Duodenal mucosa (tissue), 2 donors: ENCODE measurements around the gene KLHL12.
A peak's percentile ranks its signal among the peaks of the same experiment; 100 is the strongest.

ENCODE experiments used
- H3K27ac ChIP-seq: one replicate; pipeline ENCODE4 v1.7.0; 2013; ENCODE audit warnings: low read depth, low read length
- H3K27me3 ChIP-seq, 2 donors: one replicate each; pipeline ENCODE4 v1.7.0; 2013; ENCODE audit warnings: low read length in 2 of 2, control low read depth in 1 of 2; ENCODE audit not compliant: insufficient read depth in 2 of 2, control insufficient read depth in 1 of 2
- H3K36me3 ChIP-seq, 2 donors: one replicate each; pipeline ENCODE4 v1.7.0; 2013; ENCODE audit warnings: low read length in 2 of 2, control low read depth in 1 of 2; ENCODE audit not compliant: insufficient read depth in 2 of 2, control insufficient read depth in 1 of 2
- H3K4me1 ChIP-seq, 2 donors: one replicate each; pipeline ENCODE4 v1.7.0; 2013; ENCODE audit warnings: low read length in 2 of 2, control low read depth in 1 of 2; ENCODE audit not compliant: insufficient read depth in 2 of 2, control insufficient read depth in 1 of 2
- H3K4me3 ChIP-seq, 2 donors: one replicate each; pipeline ENCODE4 v1.7.0; 2013; ENCODE audit warnings: low read length in 2 of 2, low read depth in 1 of 2
- H3K9ac ChIP-seq, 2 donors: one replicate each; pipeline ENCODE4 v1.7.0; 2013; ENCODE audit warnings: low read length in 2 of 2, low read depth in 1 of 2
- H3K9me3 ChIP-seq, 2 donors: one replicate each; pipeline ENCODE4 v1.7.0; 2013; ENCODE audit warnings: low read length in 2 of 2, control low read depth in 1 of 2; ENCODE audit not compliant: control insufficient read depth in 1 of 2

The KLHL12 gene

DNA sequence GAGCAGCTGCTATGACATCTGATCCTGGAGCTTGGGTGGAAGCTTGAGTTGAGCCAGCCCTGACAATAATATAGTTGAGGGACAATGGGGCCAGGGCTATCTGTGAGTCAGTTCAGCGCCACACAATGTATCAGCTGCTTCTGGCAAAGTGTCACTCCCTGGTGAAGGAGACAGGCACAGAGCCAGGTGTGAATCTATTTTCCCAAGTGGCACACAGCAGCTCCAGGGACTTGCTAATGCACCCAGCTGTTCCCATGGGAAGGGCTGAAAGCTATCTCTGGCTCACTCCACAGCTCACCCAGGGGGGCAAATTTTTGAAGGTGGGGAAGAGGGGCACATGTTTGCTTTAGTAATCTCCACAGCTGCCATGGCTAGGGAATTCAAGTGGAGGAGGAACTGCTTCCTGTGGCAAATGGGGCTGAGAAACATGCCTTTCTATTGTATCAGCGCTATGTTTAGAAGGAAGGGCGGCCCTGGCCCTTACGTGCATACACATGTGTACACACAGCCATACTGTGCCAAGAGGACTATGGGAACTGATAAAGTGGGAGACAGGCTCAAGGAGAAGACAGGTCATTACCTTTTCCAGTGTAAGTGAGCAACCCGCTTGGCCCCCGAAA is 37.9 kb upstream of the KLHL12 start:
- Histone ChIP-seq H3K9ac (no peak overlapping the region), H3K27me3 (no peaks in the 10 kb centered on the region), H3K27ac (no peak overlapping the region), H3K4me1 (peaks cover 16 to 22% of the 10 kb centered on the region in 2 donors), H3K36me3 (peaks cover 17 to 19% of the 10 kb centered on the region in 2 donors), H3K9me3 (no peaks in the 10 kb centered on the region), H3K4me3 (no peak overlapping the region)

DNA sequence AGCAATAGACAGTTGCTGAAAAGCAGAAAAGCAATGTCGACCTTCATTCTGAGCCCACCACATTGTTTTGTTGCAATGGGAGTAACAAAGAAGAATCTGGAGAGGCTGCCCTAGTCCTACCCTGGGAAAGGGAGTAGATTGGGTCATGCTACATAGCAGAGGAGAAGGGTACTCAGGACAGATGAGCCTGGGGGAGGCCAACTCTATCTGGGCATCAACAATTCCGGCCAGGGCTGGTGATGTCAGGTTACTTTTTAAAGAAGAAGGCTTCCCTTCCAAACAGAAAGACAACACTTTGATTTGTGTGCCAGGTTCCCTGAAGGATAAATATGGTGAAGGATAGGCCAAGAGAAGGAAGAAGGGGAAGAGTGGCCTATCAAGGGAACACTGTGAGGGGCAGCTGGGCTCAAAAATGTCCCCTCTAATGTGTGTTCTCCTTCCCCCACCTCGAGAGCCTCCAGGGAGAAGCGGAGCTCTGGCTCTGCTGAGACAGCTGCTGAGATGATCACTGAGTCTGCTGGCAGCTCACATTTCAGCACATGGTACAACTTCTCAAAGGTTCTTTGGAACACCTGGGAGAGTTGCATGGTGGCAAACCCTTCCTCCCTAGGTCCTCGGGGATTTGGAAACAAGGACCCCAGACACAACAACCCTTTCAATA is 34.3 kb upstream of the KLHL12 start:
- Histone ChIP-seq H3K9me3 (no peaks in the 10 kb centered on the region), H3K4me3 (no peak overlapping the region), H3K27me3 (no peaks in the 10 kb centered on the region), H3K4me1 (peaks cover 18 to 26% of the 10 kb centered on the region in 2 donors), H3K27ac (no peak overlapping the region), H3K36me3 (peaks cover 17 to 19% of the 10 kb centered on the region in 2 donors), H3K9ac (no peak overlapping the region)

DNA sequence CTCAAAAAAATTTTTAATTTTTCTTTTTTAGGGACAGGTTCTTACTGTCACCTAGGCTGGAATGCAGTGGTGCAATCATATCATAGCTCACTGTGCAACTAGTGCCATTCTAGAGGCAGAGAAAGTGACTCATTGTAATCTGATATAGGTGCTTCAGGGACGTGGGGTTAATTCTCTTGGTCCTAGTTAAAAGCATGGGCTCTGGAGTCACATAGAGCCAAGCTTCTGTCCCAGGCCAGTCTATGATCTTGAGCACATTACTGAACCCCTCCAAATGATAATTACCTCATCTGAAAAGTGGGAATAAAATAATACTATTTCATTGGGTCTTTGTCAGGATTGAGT is 32.2 kb upstream of the KLHL12 start:
- Histone ChIP-seq H3K9ac (peak overlapping the region in 1 of 2 donors; percentile 82), H3K9me3 (no peaks in the 10 kb centered on the region), H3K27me3 (no peaks in the 10 kb centered on the region), H3K36me3 (peaks cover 17 to 19% of the 10 kb centered on the region in 2 donors), H3K4me1 (peaks cover 26 to 30% of the 10 kb centered on the region in 2 donors), H3K27ac (no peak overlapping the region), H3K4me3 (peak overlapping the region in 1 of 2 donors; percentile 83)

DNA sequence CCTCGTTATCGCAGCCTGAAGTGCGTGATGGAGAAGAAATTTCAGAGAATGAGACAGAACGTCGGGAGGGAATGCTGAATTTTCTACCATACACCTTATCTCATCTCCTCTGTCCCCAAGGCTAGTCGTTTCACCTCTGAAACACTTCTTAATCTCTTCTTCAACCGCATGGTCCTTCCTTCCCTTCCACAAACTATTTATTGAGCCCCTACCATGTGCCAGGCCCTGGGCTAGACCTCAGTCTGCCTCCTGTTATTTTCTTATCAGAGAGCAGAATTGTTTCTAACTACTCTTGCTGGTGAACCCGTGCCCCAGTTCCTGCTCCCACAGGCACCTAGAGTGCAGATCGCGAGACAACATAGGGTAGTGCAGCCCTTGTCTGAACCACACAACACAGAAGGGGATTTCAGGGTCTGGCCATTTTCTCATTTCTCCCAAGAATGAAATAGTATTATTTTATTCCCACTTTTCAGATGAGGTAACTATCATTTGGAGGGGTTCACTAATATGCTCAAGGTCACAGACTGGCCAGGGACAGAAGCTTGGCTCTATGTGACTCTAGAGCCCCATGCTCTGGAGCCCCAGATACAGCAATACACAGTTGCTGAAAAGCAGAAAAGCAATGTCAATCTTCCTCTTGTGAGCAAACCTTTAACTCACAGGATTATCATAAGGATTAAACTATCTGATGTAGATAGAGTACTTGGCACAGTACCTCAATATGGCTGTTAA is 31.7 kb upstream of the KLHL12 start:
- Histone ChIP-seq H3K27me3 (no peaks in the 10 kb centered on the region), H3K9me3 (no peaks in the 10 kb centered on the region), H3K4me3 (peak overlapping the region; percentile 83 to 90), H3K27ac (peak overlapping the region; percentile 78), H3K36me3 (peaks cover 16 to 17% of the 10 kb centered on the region in 2 donors), H3K9ac (peak overlapping the region; percentile 78 to 82), H3K4me1 (peaks cover 31 to 35% of the 10 kb centered on the region in 2 donors)

DNA sequence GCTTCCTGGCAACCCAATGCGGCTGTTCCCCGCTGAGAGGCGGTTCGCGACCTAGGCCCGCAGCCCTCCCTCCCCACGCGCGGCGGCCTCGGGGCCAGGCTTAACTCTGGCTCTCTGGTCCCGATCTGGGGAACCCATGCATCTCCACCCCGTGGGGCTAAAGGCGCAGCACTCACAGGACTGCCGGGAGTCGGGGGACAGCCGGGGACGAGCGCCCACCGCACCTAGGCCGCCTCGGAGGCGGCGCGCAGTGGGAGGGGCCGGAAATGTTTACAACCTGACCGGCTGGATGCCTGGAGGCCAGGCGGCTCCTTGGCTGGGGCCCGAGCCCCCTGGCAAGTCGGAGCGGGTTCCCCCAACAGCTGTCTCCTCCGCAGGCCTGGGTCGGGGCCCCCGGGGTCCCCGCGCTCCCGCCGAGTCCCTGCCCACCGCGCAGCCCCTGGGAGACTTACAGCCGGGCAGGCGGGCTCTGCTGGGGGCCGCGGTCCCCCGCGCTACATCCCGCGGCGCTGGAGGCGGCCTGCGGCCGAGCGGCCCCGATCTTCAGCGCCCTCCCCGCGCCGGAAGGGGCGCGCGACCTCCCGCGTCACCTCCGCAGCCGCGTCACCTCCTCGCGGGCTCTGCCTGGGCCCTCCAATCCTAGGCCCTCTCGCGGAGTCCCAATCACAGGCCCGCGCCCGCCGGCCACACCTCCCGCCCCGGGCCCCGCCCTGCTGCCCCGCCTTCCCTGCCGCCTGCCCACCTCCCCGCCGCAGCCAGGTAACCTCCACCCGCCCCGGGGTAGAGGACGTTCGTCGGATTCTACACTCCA is 30.9 kb upstream of the KLHL12 start, which contains the start of gene ADIPOR1:
Gene ADIPOR1, minus strand, starts transcription at position 580 of the 811 bp plus-strand sequence. CDS start 7,242 bp downstream, outside the sequence.
- Histone ChIP-seq H3K36me3 (peaks cover 10 to 15% of the 10 kb centered on the region in 2 donors), H3K9ac (peak within 1 kb of the TSS; percentile 82 to 94), H3K27me3 (no peaks in the 10 kb centered on the region), H3K4me3 (peak within 1 kb of the TSS; percentile 83 to 90), H3K9me3 (no peaks in the 10 kb centered on the region), H3K4me1 (peaks cover 36 to 38% of the 10 kb centered on the region in 2 donors), H3K27ac (peak within 1 kb of the TSS; percentile 78)

DNA sequence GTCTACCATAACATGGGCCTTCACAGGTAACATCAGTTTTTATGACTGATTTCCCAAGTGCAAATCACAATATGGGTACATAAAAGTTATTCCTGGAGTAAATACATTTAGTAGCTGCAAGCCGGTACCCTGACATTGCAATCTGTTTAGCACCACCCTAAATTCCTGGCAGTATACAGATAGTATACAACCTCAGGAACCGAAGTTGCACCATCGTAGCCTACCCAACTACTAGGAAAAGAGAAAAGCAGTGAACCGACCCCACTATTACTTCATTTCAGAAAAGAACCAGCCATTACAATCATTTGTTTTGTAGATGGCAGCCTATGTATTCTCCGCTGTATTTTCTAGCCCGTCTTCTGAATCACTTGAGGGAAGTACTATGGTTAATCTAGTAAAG is 29.9 kb upstream of the KLHL12 start:
- peak overlapping the region; percentile 83 to 90 for H3K4me3 ChIP-seq
- peaks cover under 1 to 7% of the 10 kb centered on the region in 2 donors for H3K36me3 ChIP-seq
- H3K27me3 ChIP-seq, result no peaks in the 10 kb centered on the region
- peak overlapping the region; percentile 68 to 94 for H3K9ac ChIP-seq
- peaks cover 38 to 41% of the 10 kb centered on the region in 2 donors for H3K4me1 ChIP-seq
- H3K27ac ChIP-seq, result no peak overlapping the region
- H3K9me3 ChIP-seq, result no peaks in the 10 kb centered on the region

DNA sequence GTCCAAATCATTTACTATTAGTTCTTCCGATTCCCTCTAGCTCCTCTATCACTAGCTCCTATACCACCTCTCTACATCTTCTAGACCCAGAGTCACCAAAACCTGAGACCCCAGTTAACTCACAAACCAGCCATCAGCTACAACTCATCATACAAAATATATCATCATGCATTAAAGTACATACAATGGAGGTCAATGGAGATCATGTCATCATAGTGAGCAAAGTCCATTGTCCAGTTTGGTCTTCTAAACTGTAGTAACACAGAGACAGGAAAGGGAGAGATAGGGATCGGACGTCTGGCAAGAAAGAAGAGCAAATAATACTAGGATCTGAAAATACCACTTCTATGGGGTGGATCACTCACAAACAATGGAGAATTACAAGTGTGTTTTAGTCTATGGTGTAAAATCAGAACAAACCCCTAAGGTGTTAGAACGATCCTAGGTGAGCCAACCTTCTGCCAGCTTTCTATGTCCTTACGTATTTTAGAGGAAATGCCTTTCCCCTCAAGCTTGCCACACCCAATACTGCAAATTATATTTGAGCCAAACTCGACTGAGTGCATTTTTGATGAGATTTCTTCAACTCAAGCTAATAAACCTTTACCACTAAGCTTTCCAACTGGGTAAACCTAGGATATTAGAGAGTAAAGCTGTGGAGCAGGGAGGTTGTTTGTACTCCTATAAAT is 27.2 kb upstream of the KLHL12 start:
- no peak overlapping the region for H3K4me3 ChIP-seq
- H3K9me3 ChIP-seq, result no peaks in the 10 kb centered on the region
- no peak overlapping the region for H3K9ac ChIP-seq
- H3K36me3 ChIP-seq, result peaks cover 13 to 14% of the 10 kb centered on the region in 2 donors
- H3K4me1 ChIP-seq, result peaks cover 38 to 40% of the 10 kb centered on the region in 2 donors
- no peaks in the 10 kb centered on the region for H3K27me3 ChIP-seq
- no peak overlapping the region for H3K27ac ChIP-seq

DNA sequence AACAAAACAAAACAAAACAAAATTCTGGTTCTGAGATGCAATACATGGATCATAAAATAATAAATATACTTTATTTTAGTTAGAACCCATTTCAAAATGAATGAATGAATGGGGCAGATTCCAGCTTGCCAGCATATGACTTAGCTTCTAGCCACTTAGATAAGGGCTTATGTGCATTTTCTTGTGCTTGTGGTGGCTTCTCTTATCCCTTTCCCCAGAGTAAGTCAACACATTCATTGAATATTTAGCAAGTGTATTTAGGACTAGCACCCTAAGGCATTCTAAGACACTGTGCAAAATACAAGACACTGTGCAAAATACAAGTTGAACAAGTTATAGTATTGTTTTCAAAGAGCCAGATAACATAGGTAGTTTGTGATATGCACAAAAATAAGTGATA is 26.4 kb upstream of the KLHL12 start:
- H3K27me3 ChIP-seq, result no peaks in the 10 kb centered on the region
- no peak overlapping the region for H3K4me3 ChIP-seq
- H3K9me3 ChIP-seq, result no peaks in the 10 kb centered on the region
- H3K9ac ChIP-seq, result no peak overlapping the region
- H3K4me1 ChIP-seq, result peaks cover 32 to 33% of the 10 kb centered on the region in 2 donors
- H3K36me3 ChIP-seq, result peaks cover 15% of the 10 kb centered on the region in 2 donors
- no peak overlapping the region for H3K27ac ChIP-seq

DNA sequence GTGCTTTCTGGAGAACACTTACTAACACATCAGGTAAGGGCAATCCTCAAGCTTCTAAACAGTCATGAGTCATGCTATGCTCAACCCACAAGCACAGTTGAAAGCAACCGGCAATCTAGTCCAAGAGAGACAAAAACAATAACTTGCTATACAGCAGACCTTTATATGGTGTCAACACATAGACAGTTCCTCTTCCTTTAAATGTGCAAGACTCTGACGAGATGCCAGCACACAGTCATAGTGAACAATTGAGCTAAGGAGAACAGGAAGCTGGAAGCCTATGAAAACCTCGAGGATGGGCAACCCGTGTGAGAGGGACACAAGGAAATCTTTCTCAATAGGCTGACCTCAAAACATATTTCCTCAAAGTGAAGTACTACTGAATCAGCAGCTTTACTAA is 25.8 kb upstream of the KLHL12 start:
- Histone ChIP-seq H3K9me3 (no peaks in the 10 kb centered on the region), H3K4me1 (peaks cover 32 to 33% of the 10 kb centered on the region in 2 donors), H3K27me3 (no peaks in the 10 kb centered on the region), H3K27ac (no peak overlapping the region), H3K4me3 (no peak overlapping the region), H3K9ac (no peak overlapping the region), H3K36me3 (peaks cover 19 to 21% of the 10 kb centered on the region in 2 donors)
